Measurements from ENCODE around the gene NIM1K.

Gene NIM1K

GRCh38 chr5:43274435-43275114, 82.5 kb downstream of the NIM1K start:
- Histone ChIP-seq H3K27ac (no peak overlapping the region), H3K27me3 (ENCODE audit: insufficient read depth, low read depth, severe bottlenecking) (peaks cover 13% of the 10 kb centered on the region), H3K9me3 (ENCODE audit: severe bottlenecking) (no peaks in the 10 kb centered on the region), H3K4me3 (ENCODE audit: low read depth, low read length) (no peak overlapping the region), H3K36me3 (no peaks in the 10 kb centered on the region)
- no peak for DNase-seq
- TF ChIP-seq CTCF (IDR thresholded peaks at IDR 0.05; ENCODE audit: low read depth, low read length) = no peak

GRCh38 chr5:43275391-43275790, 83.4 kb downstream of the NIM1K start:
- H3K27me3 ChIP-seq (ENCODE audit: insufficient read depth, low read depth, severe bottlenecking) = peaks cover 13% of the 10 kb centered on the region
- H3K4me3 ChIP-seq (ENCODE audit: low read depth, low read length) = no peak overlapping the region
- TF ChIP-seq CTCF (IDR thresholded peaks at IDR 0.05; ENCODE audit: low read depth, low read length) = no peak
- H3K9me3 ChIP-seq (ENCODE audit: severe bottlenecking) = no peaks in the 10 kb centered on the region
- no peaks in the 10 kb centered on the region for H3K36me3 ChIP-seq
- DNase-seq = no peak
- no peak overlapping the region for H3K27ac ChIP-seq

- H3K36me3 ChIP-seq = no peaks in the 10 kb centered on the region
- H3K27ac ChIP-seq = no peak overlapping the region
- H3K9me3 ChIP-seq (ENCODE audit: severe bottlenecking) = no peaks in the 10 kb centered on the region
- no peak overlapping the region for H3K4me3 ChIP-seq (ENCODE audit: low read depth, low read length)
- no peak for DNase-seq
- peaks cover under 1% of the 10 kb centered on the region for H3K27me3 ChIP-seq (ENCODE audit: insufficient read depth, low read depth, severe bottlenecking)
- TF ChIP-seq CTCF (IDR thresholded peaks at IDR 0.05; ENCODE audit: low read depth, low read length) = no peak
These were observed 87.7 kb downstream of the NIM1K start for GRCh38 chr5:43279548-43280274.

GRCh38 chr5:43281840-43282658, 90.0 kb downstream of the NIM1K start:
- H3K4me3 ChIP-seq (ENCODE audit: low read depth, low read length) = no peak overlapping the region
- H3K9me3 ChIP-seq (ENCODE audit: severe bottlenecking) = no peaks in the 10 kb centered on the region
- H3K36me3 ChIP-seq = no peaks in the 10 kb centered on the region; the same call in 1 of the 2 replicates
- no peak overlapping the region for H3K27ac ChIP-seq
- DNase-seq = no peak
- no peak for TF ChIP-seq CTCF (IDR thresholded peaks at IDR 0.05; ENCODE audit: low read depth, low read length)
- no peaks in the 10 kb centered on the region for H3K27me3 ChIP-seq (ENCODE audit: insufficient read depth, low read depth, severe bottlenecking)

GRCh38 chr5:43286623-43287022, 94.6 kb downstream of the NIM1K start:
- Histone ChIP-seq H3K9me3 (ENCODE audit: severe bottlenecking) (no peaks in the 10 kb centered on the region), H3K36me3 (peaks cover 9% of the 10 kb centered on the region), H3K27me3 (ENCODE audit: insufficient read depth, low read depth, severe bottlenecking) (no peaks in the 10 kb centered on the region), H3K4me3 (ENCODE audit: low read depth, low read length) (no peak overlapping the region), H3K27ac (no peak overlapping the region)
- no peak for TF ChIP-seq CTCF (IDR thresholded peaks at IDR 0.05; ENCODE audit: low read depth, low read length)
- no peak for DNase-seq

Data from WERI-Rb-1 (cell line).